GM18505 (cell line): ENCODE data around the gene CDK11B.
"Not testable (repeated sequence)": the region's sequence is repeated elsewhere in the genome, so short reads cannot be mapped to it uniquely, and the experiment has no call there.

ENCODE experiments used
- ATAC-seq: cut with Tn5 transposase; IDR thresholded peaks from one replicate; pipeline ENCODE4 v1.9.1; 2021; ENCODE audit not compliant: unreplicated experiment
- POLR2A ChIP-seq: IDR thresholded peaks from 4 replicates; pipeline ENCODE4 v1.6.1; 2011; ENCODE audit warnings: borderline replicate concordance; ENCODE audit not compliant: insufficient read depth, insufficient read length; ENCODE audit errors: extremely low read depth

CDK11B gene

GRCh38 chr1:1658583-1659549 is at the start of gene CDK11B:
Gene CDK11B, minus strand, starts transcription at chr1:1659004. Its CDS starts 1,519 bp downstream, at chr1:1657485.
- peak; percentile 82 for ATAC-seq
- peak; percentile 26 for TF ChIP-seq POLR2A

- not testable (repeated sequence) for ATAC-seq
These were observed 49.1 kb upstream of the CDK11B start for GRCh38 chr1:1707897-1708296.

- ATAC-seq: not testable (repeated sequence)
These were observed 48.4 kb upstream of the CDK11B start for GRCh38 chr1:1707241-1707640.

- not testable (repeated sequence) for ATAC-seq
These were observed 46.8 kb upstream of the CDK11B start for GRCh38 chr1:1705623-1706022.

- ATAC-seq: not testable (repeated sequence)
These were observed 45.6 kb upstream of the CDK11B start for GRCh38 chr1:1704284-1704957.

- TF ChIP-seq POLR2A: no peak
- no peak for ATAC-seq
These were observed 45.0 kb upstream of the CDK11B start for GRCh38 chr1:1703796-1704195.

DNA sequence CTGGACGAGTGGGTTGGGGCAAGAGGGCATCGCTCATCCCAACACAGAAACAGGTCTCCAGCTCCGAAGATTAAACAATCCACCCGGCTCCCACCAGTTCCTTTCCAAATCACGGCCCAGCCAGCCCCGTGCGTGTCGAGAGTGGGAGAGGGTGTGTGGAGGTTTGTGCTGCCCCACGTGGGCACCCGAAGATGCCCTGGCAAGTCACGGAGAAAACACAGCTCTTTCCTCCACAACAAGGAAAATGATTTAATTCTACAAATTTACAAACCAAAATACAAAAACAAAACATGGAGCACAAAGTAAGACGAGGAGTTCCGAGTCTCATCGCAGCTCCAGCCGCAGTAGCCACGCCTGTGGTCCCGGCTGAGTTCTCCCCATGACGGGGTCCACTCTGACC is 43.7 kb upstream of the CDK11B start:
- ATAC-seq: not testable (repeated sequence)

GRCh38 chr1:1700557-1700956 is 41.8 kb upstream of the CDK11B start:
- ATAC-seq: not testable (repeated sequence)

DNA sequence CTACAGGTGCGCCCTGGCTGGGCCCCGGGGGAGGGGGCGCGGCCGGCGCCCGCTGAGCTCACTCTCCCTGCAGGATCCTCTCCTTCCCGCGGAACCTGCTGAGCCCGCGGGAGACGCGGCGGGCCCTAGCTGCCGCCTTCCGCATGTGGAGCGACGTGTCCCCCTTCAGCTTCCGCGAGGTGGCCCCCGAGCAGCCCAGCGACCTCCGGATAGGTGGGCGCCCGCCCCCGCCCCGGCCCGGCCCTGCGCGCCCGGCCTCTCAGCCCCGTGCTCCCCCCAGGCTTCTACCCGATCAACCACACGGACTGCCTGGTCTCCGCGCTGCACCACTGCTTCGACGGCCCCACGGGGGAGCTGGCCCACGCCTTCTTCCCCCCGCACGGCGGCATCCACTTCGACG is 41.3 kb upstream of the CDK11B start:
- not testable (repeated sequence) for ATAC-seq

GRCh38 chr1:1699061-1699460 is 40.3 kb upstream of the CDK11B start:
- ATAC-seq: not testable (repeated sequence)

GRCh38 chr1:1697358-1698183 is 38.8 kb upstream of the CDK11B start:
- ATAC-seq: not testable (repeated sequence)

DNA sequence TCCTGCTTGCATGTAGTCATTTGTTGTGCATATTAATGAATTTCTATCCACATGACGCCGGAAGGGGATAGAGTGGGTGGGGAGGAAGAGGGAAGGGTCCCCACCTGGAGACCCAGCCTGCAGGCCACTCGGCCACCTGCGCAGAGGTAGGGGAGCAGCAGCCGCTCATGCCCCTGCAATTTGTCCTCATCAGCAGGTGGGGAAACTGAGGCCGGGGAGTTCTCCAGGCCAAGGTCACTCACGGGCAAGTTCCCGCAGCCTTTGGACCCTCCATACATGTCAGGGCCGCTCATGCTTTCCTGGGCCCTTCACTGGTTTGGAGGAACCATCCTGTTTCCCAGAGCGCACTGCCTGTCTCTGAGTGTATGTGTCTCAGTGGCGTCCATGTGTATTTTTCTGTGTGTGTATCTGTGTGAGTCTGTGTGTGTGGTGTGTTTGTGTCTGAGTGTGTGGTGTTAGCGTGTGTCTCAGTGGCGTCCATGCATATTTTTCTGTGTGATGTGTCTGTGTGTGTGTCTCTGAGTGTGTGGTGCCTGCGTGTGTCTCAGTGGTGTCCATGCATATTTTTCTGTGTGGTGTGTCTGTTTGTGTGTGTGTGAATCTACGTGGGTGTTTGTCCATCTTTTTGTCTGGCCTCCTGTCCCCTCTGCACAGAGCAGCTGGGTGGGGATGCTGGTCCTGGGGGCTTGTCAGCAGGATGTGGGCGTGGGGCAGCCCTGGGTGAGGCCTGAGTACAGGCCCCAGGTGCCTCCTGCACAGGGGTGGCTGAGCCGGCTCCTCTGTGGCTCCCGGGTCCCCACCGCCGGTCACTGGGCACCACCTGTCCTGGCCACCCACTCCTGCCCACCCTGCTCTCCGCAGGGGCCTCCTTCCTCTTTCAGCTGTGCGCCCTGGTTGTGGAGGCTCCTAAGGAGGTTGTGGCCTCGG is 37.9 kb upstream of the CDK11B start:
- ATAC-seq: not testable (repeated sequence)

DNA sequence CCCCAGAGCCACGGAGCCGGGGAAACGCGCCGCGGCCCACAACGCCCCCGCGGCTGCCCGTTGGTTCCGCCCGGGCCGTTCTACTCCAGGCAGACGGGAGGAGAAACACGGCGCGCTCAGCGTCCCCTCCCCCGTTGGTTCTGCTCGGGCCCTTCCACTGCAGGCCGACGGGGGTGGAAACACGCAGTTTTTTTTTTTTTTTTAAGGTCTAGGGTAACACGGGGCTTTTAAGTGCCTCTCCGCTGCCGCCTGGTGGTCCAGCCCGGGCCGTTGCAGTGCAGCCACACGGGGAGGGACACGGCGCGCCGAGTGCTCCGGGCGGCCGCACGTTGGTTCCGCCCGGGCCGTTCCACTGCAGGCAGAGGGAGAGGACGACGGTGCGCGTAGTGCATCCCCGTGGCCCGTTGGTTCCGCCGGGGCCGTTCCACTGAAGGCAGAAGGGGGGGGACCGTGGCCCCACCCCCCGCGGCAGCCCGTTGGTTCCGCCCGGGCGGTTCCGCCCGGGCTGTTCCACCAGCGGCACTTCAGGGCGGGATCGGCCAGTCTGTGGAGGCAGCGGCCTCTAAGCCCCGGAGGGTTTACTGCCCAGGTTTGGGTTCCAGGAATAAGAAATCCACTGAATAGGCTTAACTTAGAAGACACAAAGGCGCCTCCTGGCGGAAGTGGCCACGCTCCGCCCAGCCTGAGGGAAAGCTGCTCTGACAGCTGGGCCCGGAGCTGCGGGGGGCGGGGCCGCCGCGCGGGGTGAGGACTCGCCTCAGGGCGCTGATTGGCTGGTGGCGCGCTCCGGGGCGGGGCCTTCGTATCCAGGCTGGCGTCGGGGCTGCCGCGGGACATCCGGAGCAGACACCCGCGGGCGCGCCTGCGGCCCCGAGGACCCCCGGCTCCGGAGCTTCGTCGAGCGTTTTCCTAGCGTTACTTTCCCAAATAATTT is 34.2 kb upstream of the CDK11B start, which contains the start of gene SLC35E2B:
Gene SLC35E2B (minus strand): TSS at position 82 of the 934 bp plus-strand sequence. CDS start 16,096 bp downstream, outside the sequence.
- peak; percentile 78 for ATAC-seq
